ENCODE measurements around the gene CEP131.
A peak's percentile ranks its signal among the peaks of the same experiment; 100 is the strongest.

The CEP131 gene

GRCh38 chr17:81169870-81170309, 52.9 kb downstream of the CEP131 start (continued):
- TF ChIP-seq ZNF18 (tag by site-specific recombination; IDR thresholded peaks at IDR 0.05) (peak; percentile 92), HOXD13 (CRISPR knock-in tag; IDR thresholded peaks at IDR 0.05; ENCODE audit: borderline replicate concordance) (no peak), ZNF747 (tag by site-specific recombination; IDR thresholded peaks at IDR 0.05) (peak; percentile 74; the same call in 1 of the 2 replicates), ZNF140 (tag by site-specific recombination; IDR thresholded peaks at IDR 0.05) (no peak), MEIS1 (CRISPR knock-in tag; IDR thresholded peaks at IDR 0.05; ENCODE audit: borderline replicate concordance) (no peak), ZNF133 (tag by site-specific recombination; IDR thresholded peaks at IDR 0.05) (0 out of 2 replicates have a peak, but pooled peaks have one; percentile 6), ZNF664 (tag by site-specific recombination; IDR thresholded peaks at IDR 0.05) (no peak), IKZF3 (tag by site-specific recombination; IDR thresholded peaks at IDR 0.05) (no peak), ZNF707 (tag by site-specific recombination; IDR thresholded peaks at IDR 0.05) (0 out of 2 replicates have a peak, but pooled peaks have one; percentile 3), ZNF148 (tag by site-specific recombination; IDR thresholded peaks at IDR 0.05; ENCODE audit: borderline replicate concordance) (0 out of 2 replicates have a peak, but pooled peaks have one; percentile 44), ZNF146 (tag by site-specific recombination; IDR thresholded peaks at IDR 0.05) (no peak), TCF7L2 (IDR thresholded peaks at IDR 0.05; ENCODE audit: borderline replicate concordance, low read depth, low read length) (no peak), ZBTB26 (tag by site-specific recombination; optimal IDR thresholded peaks at IDR 0.05) (peak; percentile 17), ZNF560 (tag by site-specific recombination; IDR thresholded peaks at IDR 0.05; ENCODE audit: borderline replicate concordance) (no peak), ZNF585B (tag by site-specific recombination; IDR thresholded peaks at IDR 0.05) (no peak; the same call in 1 of the 2 replicates), ZNF623 (tag by site-specific recombination; IDR thresholded peaks at IDR 0.05) (no peak), ZNF621 (tag by site-specific recombination; IDR thresholded peaks at IDR 0.05) (0 out of 2 replicates have a peak, but pooled peaks have one; percentile 43), EGR2 (tag by site-specific recombination; IDR thresholded peaks at IDR 0.05; ENCODE audit: low read depth) (peak; percentile 78), ZNF48 (tag by site-specific recombination; IDR thresholded peaks at IDR 0.05) (no peak), ZNF777 (tag by site-specific recombination; IDR thresholded peaks at IDR 0.05; ENCODE audit: borderline replicate concordance) (0 out of 2 replicates have a peak, but pooled peaks have one; percentile 25), ZNF202 (tag by site-specific recombination; IDR thresholded peaks at IDR 0.05; ENCODE audit: borderline replicate concordance) (no peak), ZNF2 (tag by site-specific recombination; IDR thresholded peaks at IDR 0.05) (0 out of 2 replicates have a peak, but pooled peaks have one; percentile 47), ZSCAN4 (tag by site-specific recombination; IDR thresholded peaks at IDR 0.05) (peak; percentile 94)
